NCI-H2196 treated with DMSO at 0.1 percent for 48 hours (cell line): ENCODE results near the gene CDH16.
"Not testable (repeated sequence)": the region's sequence is repeated elsewhere in the genome, so short reads cannot be mapped to it uniquely, and the experiment has no call there.

ENCODE experiments used
- DNase-seq: peaks from one replicate; lab custom pipeline; 2025; ENCODE audit not compliant: unreplicated experiment; lab: John Stamatoyannopoulos, UW

Gene CDH16

GRCh38 chr16:66898207-66898606 is 20.5 kb downstream of the CDH16 start:
- DNase-seq: no peak

- not testable (repeated sequence) for DNase-seq
Measured at GRCh38 chr16:66896682-66897081, 22.0 kb downstream of the CDH16 start.

- no peak for DNase-seq
Measured at GRCh38 chr16:66895999-66896398, 22.7 kb downstream of the CDH16 start.

GRCh38 chr16:66895689-66895979 is 23.1 kb downstream of the CDH16 start:
- DNase-seq: no peak

- peak; percentile 27 for DNase-seq
Measured at GRCh38 chr16:66894948-66895688, 23.6 kb downstream of the CDH16 start.

GRCh38 chr16:66894055-66894454 is 24.6 kb downstream of the CDH16 start:
- no peak for DNase-seq

- DNase-seq: no peak
Measured at GRCh38 chr16:66891797-66892196, 26.9 kb downstream of the CDH16 start.

- no peak for DNase-seq
Measured at GRCh38 chr16:66891360-66891759, 27.3 kb downstream of the CDH16 start.

GRCh38 chr16:66890799-66891198 is 27.9 kb downstream of the CDH16 start:
- DNase-seq: no peak

GRCh38 chr16:66889622-66890021 is 29.1 kb downstream of the CDH16 start:
- DNase-seq: no peak

- no peak for DNase-seq
Measured at GRCh38 chr16:66888647-66889615, 29.8 kb downstream of the CDH16 start.

- DNase-seq: no peak
Measured at GRCh38 chr16:66886914-66887313, 31.8 kb downstream of the CDH16 start.

GRCh38 chr16:66886321-66886720 is 32.4 kb downstream of the CDH16 start:
- no peak for DNase-seq

GRCh38 chr16:66885491-66885890 is 33.2 kb downstream of the CDH16 start:
- DNase-seq: no peak

GRCh38 chr16:66882702-66883101 is 36.0 kb downstream of the CDH16 start:
- DNase-seq: no peak

- no peak for DNase-seq
Measured at GRCh38 chr16:66881964-66882508, 36.6 kb downstream of the CDH16 start.

- DNase-seq: no peak
Measured at GRCh38 chr16:66881560-66881959, 37.1 kb downstream of the CDH16 start.

- no peak for DNase-seq
Measured at GRCh38 chr16:66881014-66881417, 37.7 kb downstream of the CDH16 start.

GRCh38 chr16:66880288-66881013 is 38.2 kb downstream of the CDH16 start, which contains the start of gene PDP2:
Gene PDP2, plus strand, starts transcription at chr16:66880515. Its CDS starts 3,770 bp downstream, at chr16:66884285.
- peak; percentile 74 for DNase-seq

GRCh38 chr16:66878067-66878466 is 40.6 kb downstream of the CDH16 start:
- no peak for DNase-seq
